GM19025 (cell line): ENCODE measurements around the gene MAP3K4.
A peak's percentile ranks its signal among the peaks of the same experiment; 100 is the strongest.
"Not testable (repeated sequence)": the region's sequence is repeated elsewhere in the genome, so short reads cannot be mapped to it uniquely, and the experiment has no call there.

ENCODE experiments used
- ATAC-seq: cut with Tn5 transposase; IDR thresholded peaks from one replicate; pipeline ENCODE4 v1.9.1; 2021; ENCODE audit warnings: mild to moderate bottlenecking, low read depth, moderate library complexity; ENCODE audit not compliant: unreplicated experiment

Gene MAP3K4

GRCh38 chr6:160967351-160967750 is 24.2 kb upstream of the MAP3K4 start:
- no peak for ATAC-seq

GRCh38 chr6:160967833-160968232 is 23.7 kb upstream of the MAP3K4 start:
- no peak for ATAC-seq

- no peak for ATAC-seq
These were observed 20.4 kb upstream of the MAP3K4 start for GRCh38 chr6:160971171-160971570.

- peak; percentile 72 for ATAC-seq
These were observed 19.5 kb upstream of the MAP3K4 start for GRCh38 chr6:160972111-160972510.

GRCh38 chr6:160972594-160972993 is 19.0 kb upstream of the MAP3K4 start:
- ATAC-seq, result not testable (repeated sequence)

- ATAC-seq, result no peak
These were observed 18.0 kb upstream of the MAP3K4 start for GRCh38 chr6:160973311-160974250.

- no peak for ATAC-seq
These were observed 17.2 kb upstream of the MAP3K4 start for GRCh38 chr6:160974304-160974771.

- ATAC-seq, result no peak
These were observed 16.4 kb upstream of the MAP3K4 start for GRCh38 chr6:160975162-160975561.

- ATAC-seq, result not testable (repeated sequence)
These were observed 15.6 kb upstream of the MAP3K4 start for GRCh38 chr6:160975961-160976360.

GRCh38 chr6:160978141-160978901 is 13.2 kb upstream of the MAP3K4 start:
- ATAC-seq, result no peak

- no peak for ATAC-seq
These were observed 12.4 kb upstream of the MAP3K4 start for GRCh38 chr6:160979061-160979708.

GRCh38 chr6:160983377-160983948 is 8.1 kb upstream of the MAP3K4 start:
- ATAC-seq, result not testable (repeated sequence)

- ATAC-seq, result no peak
These were observed 4.7 kb upstream of the MAP3K4 start for GRCh38 chr6:160986851-160987250.

GRCh38 chr6:160987265-160987664 is 4.3 kb upstream of the MAP3K4 start:
- ATAC-seq, result no peak

- ATAC-seq, result no peak
These were observed 643 bp upstream of the MAP3K4 start for GRCh38 chr6:160990847-160991405.

- peak; percentile 40 for ATAC-seq
These were observed 751 bp downstream of the MAP3K4 start for GRCh38 chr6:160992061-160992979.

- ATAC-seq, result no peak
These were observed 1.4 kb downstream of the MAP3K4 start for GRCh38 chr6:160992980-160993314.

GRCh38 chr6:160995271-160995670 is 3.7 kb downstream of the MAP3K4 start:
- ATAC-seq, result no peak

GRCh38 chr6:160996131-160996601 is 4.6 kb downstream of the MAP3K4 start:
- no peak for ATAC-seq
